ENCODE data around the gene MYO15A.
"Not testable (repeated sequence)": the region's sequence is repeated elsewhere in the genome, so short reads cannot be mapped to it uniquely, and the experiment has no call there.

The MYO15A gene

DNA sequence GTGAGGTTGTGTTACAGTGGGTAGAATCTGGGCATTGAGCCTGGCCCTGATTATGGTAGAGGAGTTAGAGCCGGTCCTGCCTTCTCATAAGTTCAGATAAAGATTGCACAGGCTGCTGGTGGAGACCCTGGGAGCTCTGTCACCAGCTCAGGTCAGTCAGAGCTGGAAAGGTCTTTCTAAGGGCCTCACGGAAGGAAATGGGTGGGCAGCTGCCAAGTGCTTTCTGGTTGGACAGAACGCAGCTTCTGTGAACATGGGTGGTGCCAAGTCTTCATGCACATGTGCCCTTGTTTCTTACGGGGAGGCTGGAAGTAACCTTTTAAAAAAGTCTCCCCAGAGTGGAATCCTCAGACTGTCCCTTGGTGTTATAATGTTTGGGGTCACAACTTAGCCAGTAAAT lies 90.0 kb downstream of the MYO15A start:
- Histone ChIP-seq H3K4me3 (ENCODE audit: low read depth in 1 of 5, low read length in 5 of 5) (no peak overlapping the region), H3K9ac (ENCODE audit: low read length in 5 of 5) (peak overlapping the region in 2 of 5 donors; percentile 58 to 64), H3K27ac (ENCODE audit: low read depth, low read length) (no peak overlapping the region), H3K4me1 (ENCODE audit: control insufficient read depth in 5 of 5, insufficient read depth in 5 of 5, low read length in 5 of 5) (peaks cover 6 to 35% (median 26%) of the 10 kb centered on the region in 5 donors), H3K9me3 (ENCODE audit: control insufficient read depth in 5 of 5, low read length in 5 of 5) (no peaks in the 10 kb centered on the region), H3K36me3 (ENCODE audit: control insufficient read depth in 5 of 5, insufficient read depth in 5 of 5, low read length in 5 of 5) (peaks cover 14 to 69% (median 64%) of the 10 kb centered on the region in 5 donors), H3K27me3 (ENCODE audit: control insufficient read depth in 5 of 5, insufficient read depth in 4 of 5, low read length in 5 of 5) (no peaks in the 10 kb centered on the region)

- H3K9me3 ChIP-seq (ENCODE audit: control insufficient read depth in 5 of 5, low read length in 5 of 5), result no peaks in the 10 kb centered on the region
- H3K4me1 ChIP-seq (ENCODE audit: control insufficient read depth in 5 of 5, insufficient read depth in 5 of 5, low read length in 5 of 5), result peaks cover 6 to 34% (median 26%) of the 10 kb centered on the region in 5 donors
- H3K27me3 ChIP-seq (ENCODE audit: control insufficient read depth in 5 of 5, insufficient read depth in 4 of 5, low read length in 5 of 5), result no peaks in the 10 kb centered on the region
- no peak overlapping the region for H3K4me3 ChIP-seq (ENCODE audit: low read depth in 1 of 5, low read length in 5 of 5)
- H3K9ac ChIP-seq (ENCODE audit: low read length in 5 of 5), result no peak overlapping the region
- H3K36me3 ChIP-seq (ENCODE audit: control insufficient read depth in 5 of 5, insufficient read depth in 5 of 5, low read length in 5 of 5), result peaks cover 3 to 72% (median 62%) of the 10 kb centered on the region in 5 donors
- H3K27ac ChIP-seq (ENCODE audit: low read depth, low read length), result no peak overlapping the region
These were observed 92.6 kb downstream of the MYO15A start for GRCh38 chr17:18201108-18201507.

GRCh38 chr17:18203308-18203707 lies 94.8 kb downstream of the MYO15A start:
- Histone ChIP-seq H3K36me3 (ENCODE audit: control insufficient read depth in 5 of 5, insufficient read depth in 5 of 5, low read length in 5 of 5) (peaks cover 0 to 71% (median 64%) of the 10 kb centered on the region in 5 donors), H3K27ac (ENCODE audit: low read depth, low read length) (no peak overlapping the region), H3K9ac (ENCODE audit: low read length in 5 of 5) (peak overlapping the region in 1 of 5 donors; percentile 2), H3K4me1 (ENCODE audit: control insufficient read depth in 5 of 5, insufficient read depth in 5 of 5, low read length in 5 of 5) (peaks cover 6 to 23% (median 14%) of the 10 kb centered on the region in 5 donors), H3K4me3 (ENCODE audit: low read depth in 1 of 5, low read length in 5 of 5) (no peak overlapping the region), H3K9me3 (ENCODE audit: control insufficient read depth in 5 of 5, low read length in 5 of 5) (no peaks in the 10 kb centered on the region), H3K27me3 (ENCODE audit: control insufficient read depth in 5 of 5, insufficient read depth in 4 of 5, low read length in 5 of 5) (no peaks in the 10 kb centered on the region)

- Histone ChIP-seq H3K9ac (ENCODE audit: low read length in 5 of 5) (peak overlapping the region in 1 of 5 donors; percentile 16), H3K9me3 (ENCODE audit: control insufficient read depth in 5 of 5, low read length in 5 of 5) (no peaks in the 10 kb centered on the region), H3K27me3 (ENCODE audit: control insufficient read depth in 5 of 5, insufficient read depth in 4 of 5, low read length in 5 of 5) (no peaks in the 10 kb centered on the region), H3K36me3 (ENCODE audit: control insufficient read depth in 5 of 5, insufficient read depth in 5 of 5, low read length in 5 of 5) (peaks cover 0 to 77% (median 71%) of the 10 kb centered on the region in 5 donors), H3K4me1 (ENCODE audit: control insufficient read depth in 5 of 5, insufficient read depth in 5 of 5, low read length in 5 of 5) (peaks cover 0 to 4% (median 3%) of the 10 kb centered on the region in 5 donors), H3K4me3 (ENCODE audit: low read depth in 1 of 5, low read length in 5 of 5) (no peak overlapping the region), H3K27ac (ENCODE audit: low read depth, low read length) (no peak overlapping the region)
These were observed 97.3 kb downstream of the MYO15A start for GRCh38 chr17:18205861-18206260.

DNA sequence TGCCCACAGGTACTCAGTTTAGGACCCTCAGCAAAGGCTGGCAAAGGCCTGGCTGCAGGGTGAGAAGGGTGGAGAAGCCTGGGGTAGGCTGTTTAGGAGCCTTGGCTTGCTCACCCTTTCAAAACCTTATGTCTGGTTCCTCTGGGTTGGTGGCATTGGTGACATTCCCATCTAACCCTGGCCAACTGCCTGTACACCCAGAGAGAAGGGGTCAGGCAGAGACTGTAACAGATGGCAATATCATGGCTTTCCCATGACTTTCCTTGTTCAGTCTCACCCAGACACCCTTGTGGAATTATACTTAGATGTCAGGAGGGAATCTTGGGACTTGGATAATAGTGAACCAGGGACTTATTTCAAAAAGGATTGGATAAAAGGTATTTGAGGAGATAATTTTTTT lies 98.4 kb downstream of the MYO15A start:
- Histone ChIP-seq H3K4me1 (ENCODE audit: control insufficient read depth in 5 of 5, insufficient read depth in 5 of 5, low read length in 5 of 5) (peaks cover 0 to 2% (median 0%) of the 10 kb centered on the region in 5 donors), H3K9ac (ENCODE audit: low read length in 5 of 5) (no peak overlapping the region), H3K27ac (ENCODE audit: low read depth, low read length) (no peak overlapping the region), H3K27me3 (ENCODE audit: control insufficient read depth in 5 of 5, insufficient read depth in 4 of 5, low read length in 5 of 5) (no peaks in the 10 kb centered on the region), H3K9me3 (ENCODE audit: control insufficient read depth in 5 of 5, low read length in 5 of 5) (no peaks in the 10 kb centered on the region), H3K4me3 (ENCODE audit: low read depth in 1 of 5, low read length in 5 of 5) (no peak overlapping the region), H3K36me3 (ENCODE audit: control insufficient read depth in 5 of 5, insufficient read depth in 5 of 5, low read length in 5 of 5) (peaks cover 0 to 77% (median 69%) of the 10 kb centered on the region in 5 donors)

DNA sequence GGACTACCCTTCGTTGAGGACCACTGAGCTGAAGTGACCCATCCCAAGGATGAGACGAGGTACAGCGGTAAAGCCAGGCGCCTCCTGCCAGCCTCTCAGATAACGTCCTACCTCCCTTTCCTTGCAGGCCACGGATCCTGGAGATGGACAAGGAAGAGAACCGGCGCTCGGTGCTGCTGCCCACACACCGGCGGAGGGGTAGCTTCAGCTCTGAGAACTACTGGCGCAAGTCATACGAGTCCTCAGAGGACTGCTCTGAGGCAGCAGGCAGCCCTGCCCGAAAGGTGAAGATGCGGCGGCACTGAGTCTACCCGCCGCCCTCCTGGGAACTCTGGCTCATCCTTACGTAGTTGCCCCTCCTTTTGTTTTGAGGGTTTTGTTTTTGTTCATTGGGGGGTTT lies 99.5 kb downstream of the MYO15A start:
- Histone ChIP-seq H3K27me3 (ENCODE audit: control insufficient read depth in 5 of 5, insufficient read depth in 4 of 5, low read length in 5 of 5) (no peaks in the 10 kb centered on the region), H3K9ac (ENCODE audit: low read length in 5 of 5) (no peak overlapping the region), H3K4me3 (ENCODE audit: low read depth in 1 of 5, low read length in 5 of 5) (no peak overlapping the region), H3K9me3 (ENCODE audit: control insufficient read depth in 5 of 5, low read length in 5 of 5) (no peaks in the 10 kb centered on the region), H3K27ac (ENCODE audit: low read depth, low read length) (no peak overlapping the region), H3K4me1 (ENCODE audit: control insufficient read depth in 5 of 5, insufficient read depth in 5 of 5, low read length in 5 of 5) (no peaks in the 10 kb centered on the region), H3K36me3 (ENCODE audit: control insufficient read depth in 5 of 5, insufficient read depth in 5 of 5, low read length in 5 of 5) (peaks cover 0 to 75% (median 67%) of the 10 kb centered on the region in 5 donors)

DNA sequence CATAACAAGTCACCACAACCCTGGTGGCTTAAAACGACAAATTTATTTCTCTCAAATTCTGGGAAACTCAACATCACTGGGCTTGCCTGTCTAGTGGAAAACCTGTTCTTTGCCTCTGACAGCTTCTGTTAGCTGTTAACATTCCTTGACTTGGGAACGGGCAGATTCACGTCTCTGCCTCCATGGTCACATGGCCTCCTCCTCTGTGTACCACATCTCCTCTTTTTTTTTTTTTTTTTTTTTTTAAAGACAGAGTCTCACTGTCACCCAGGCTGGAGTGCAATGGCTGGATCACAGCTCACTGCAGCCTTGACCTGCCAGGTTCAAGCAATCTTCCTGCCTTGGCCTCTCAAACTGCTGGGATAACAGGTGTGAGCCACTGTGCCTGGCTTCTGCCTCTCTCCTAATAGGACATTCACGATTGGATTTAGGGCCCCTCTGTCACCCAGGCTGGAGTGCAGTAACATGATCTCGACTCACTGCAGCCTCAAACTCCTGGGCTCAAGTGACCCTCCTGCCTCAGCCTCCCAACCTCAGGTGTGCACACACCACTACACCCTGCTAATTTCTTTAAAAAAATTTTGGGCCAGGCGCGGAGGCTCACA lies 105.2 kb downstream of the MYO15A start:
- H3K36me3 ChIP-seq (ENCODE audit: control insufficient read depth in 5 of 5, insufficient read depth in 5 of 5, low read length in 5 of 5), result peaks cover 0 to 25% (median 22%) of the 10 kb centered on the region in 5 donors
- no peaks in the 10 kb centered on the region for H3K9me3 ChIP-seq (ENCODE audit: control insufficient read depth in 5 of 5, low read length in 5 of 5)
- no peak overlapping the region for H3K27ac ChIP-seq (ENCODE audit: low read depth, low read length)
- no peaks in the 10 kb centered on the region for H3K27me3 ChIP-seq (ENCODE audit: control insufficient read depth in 5 of 5, insufficient read depth in 4 of 5, low read length in 5 of 5)
- H3K9ac ChIP-seq (ENCODE audit: low read length in 5 of 5), result no peak overlapping the region
- H3K4me1 ChIP-seq (ENCODE audit: control insufficient read depth in 5 of 5, insufficient read depth in 5 of 5, low read length in 5 of 5), result peaks cover 3 to 14% (median 10%) of the 10 kb centered on the region in 5 donors
- H3K4me3 ChIP-seq (ENCODE audit: low read depth in 1 of 5, low read length in 5 of 5), result no peak overlapping the region

DNA sequence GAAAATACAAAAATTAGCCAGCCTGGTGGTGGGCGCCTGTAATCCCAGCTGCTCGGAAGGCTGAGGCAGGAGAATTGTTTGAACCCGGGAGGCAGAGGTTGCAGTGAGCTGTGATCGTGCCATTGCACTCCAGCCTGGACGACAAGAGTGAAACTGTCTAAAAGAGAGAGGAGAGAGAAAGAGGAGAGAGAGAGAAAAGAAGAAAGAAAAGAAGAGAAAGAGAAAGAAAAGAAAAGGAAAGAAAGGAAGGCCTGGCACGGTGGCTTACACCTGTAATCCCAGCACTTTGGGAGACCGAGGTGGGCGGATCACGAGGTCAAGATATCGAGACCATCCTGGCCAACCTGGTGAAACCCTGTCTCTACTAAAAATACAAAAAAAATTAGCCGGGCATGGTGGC lies 108.3 kb downstream of the MYO15A start:
- peaks cover 8 to 43% (median 32%) of the 10 kb centered on the region in 5 donors for H3K4me1 ChIP-seq (ENCODE audit: control insufficient read depth in 5 of 5, insufficient read depth in 5 of 5, low read length in 5 of 5)
- H3K27ac ChIP-seq (ENCODE audit: low read depth, low read length); H3K27me3 ChIP-seq (ENCODE audit: control insufficient read depth in 5 of 5, insufficient read depth in 4 of 5, low read length in 5 of 5); H3K9ac ChIP-seq (ENCODE audit: low read length in 5 of 5); H3K4me3 ChIP-seq (ENCODE audit: low read depth in 1 of 5, low read length in 5 of 5); H3K9me3 ChIP-seq (ENCODE audit: control insufficient read depth in 5 of 5, low read length in 5 of 5); H3K36me3 ChIP-seq (ENCODE audit: control insufficient read depth in 5 of 5, insufficient read depth in 5 of 5, low read length in 5 of 5): not testable (repeated sequence)

- H3K9me3 ChIP-seq (ENCODE audit: control insufficient read depth in 5 of 5, low read length in 5 of 5), result no peaks in the 10 kb centered on the region
- no peaks in the 10 kb centered on the region for H3K27me3 ChIP-seq (ENCODE audit: control insufficient read depth in 5 of 5, insufficient read depth in 4 of 5, low read length in 5 of 5)
- H3K9ac ChIP-seq (ENCODE audit: low read length in 5 of 5), result no peak overlapping the region
- no peaks in the 10 kb centered on the region for H3K36me3 ChIP-seq (ENCODE audit: control insufficient read depth in 5 of 5, insufficient read depth in 5 of 5, low read length in 5 of 5)
- H3K4me1 ChIP-seq (ENCODE audit: control insufficient read depth in 5 of 5, insufficient read depth in 5 of 5, low read length in 5 of 5), result peaks cover 8 to 43% (median 32%) of the 10 kb centered on the region in 5 donors
- H3K4me3 ChIP-seq (ENCODE audit: low read depth in 1 of 5, low read length in 5 of 5), result no peak overlapping the region
- no peak overlapping the region for H3K27ac ChIP-seq (ENCODE audit: low read depth, low read length)
These were observed 109.0 kb downstream of the MYO15A start for GRCh38 chr17:18217412-18218015.

DNA sequence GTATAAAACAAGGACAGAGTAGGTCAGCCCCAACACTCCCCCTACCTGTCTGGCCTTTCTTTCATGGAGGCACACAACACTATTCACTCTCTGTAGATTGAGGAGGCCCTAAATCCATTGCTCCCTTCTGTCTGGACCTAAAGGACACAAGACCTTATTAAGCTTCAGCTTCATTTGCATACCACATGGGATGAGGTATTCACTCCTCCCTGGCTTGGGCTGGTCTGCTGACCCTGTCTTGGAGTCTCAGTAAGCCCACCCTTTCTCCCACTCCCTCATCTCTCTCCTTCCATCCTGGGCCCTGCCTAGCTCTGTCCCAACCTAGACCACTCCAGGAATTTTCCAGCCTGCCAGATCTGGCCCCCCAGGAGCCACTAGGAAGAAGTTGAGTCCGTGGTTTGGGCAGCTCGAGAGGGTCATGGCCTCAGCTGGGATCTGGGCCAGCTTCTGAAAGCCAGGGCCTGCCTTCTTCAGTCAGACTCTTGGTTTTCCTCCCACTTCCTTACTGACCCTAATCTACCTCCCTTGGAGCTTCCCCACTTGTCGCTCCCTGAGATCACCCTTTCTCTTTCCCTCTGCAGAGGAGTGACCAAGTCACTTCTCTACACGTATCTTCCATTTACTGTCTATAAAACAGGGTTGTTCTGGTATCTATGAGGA lies 110.3 kb downstream of the MYO15A start:
- no peaks in the 10 kb centered on the region for H3K27me3 ChIP-seq (ENCODE audit: control insufficient read depth in 5 of 5, insufficient read depth in 4 of 5, low read length in 5 of 5)

More for the DNA sequence above, 110.3 kb downstream of the MYO15A start:
- H3K4me1 ChIP-seq (ENCODE audit: control insufficient read depth in 5 of 5, insufficient read depth in 5 of 5, low read length in 5 of 5), result peaks cover 8 to 43% (median 32%) of the 10 kb centered on the region in 5 donors
- H3K9me3 ChIP-seq (ENCODE audit: control insufficient read depth in 5 of 5, low read length in 5 of 5), result no peaks in the 10 kb centered on the region
- no peaks in the 10 kb centered on the region for H3K36me3 ChIP-seq (ENCODE audit: control insufficient read depth in 5 of 5, insufficient read depth in 5 of 5, low read length in 5 of 5)
- peak overlapping the region in 1 of 5 donors; percentile 21 for H3K9ac ChIP-seq (ENCODE audit: low read length in 5 of 5)
- peak overlapping the region; percentile 56 for H3K27ac ChIP-seq (ENCODE audit: low read depth, low read length)
- H3K4me3 ChIP-seq (ENCODE audit: low read depth in 1 of 5, low read length in 5 of 5), result no peak overlapping the region
